HL-60/S4 treated with phorbol 12-myristate 13-acetate at 8.2 ng/mL for 4 days and 3 days (cell line): Measurements from ENCODE around the gene TK1.
"Not testable (repeated sequence)": the region's sequence is repeated elsewhere in the genome, so short reads cannot be mapped to it uniquely, and the experiment has no call there.

Experiments
- in situ Hi-C: fragments of 300-500 bp; cut with MboI; formaldehyde crosslinking; loops from 2 replicates; pipeline ENCODE4 v1.15.0; 2022; ENCODE audit warnings: low sequenced_read_pairs

The TK1 gene

DNA sequence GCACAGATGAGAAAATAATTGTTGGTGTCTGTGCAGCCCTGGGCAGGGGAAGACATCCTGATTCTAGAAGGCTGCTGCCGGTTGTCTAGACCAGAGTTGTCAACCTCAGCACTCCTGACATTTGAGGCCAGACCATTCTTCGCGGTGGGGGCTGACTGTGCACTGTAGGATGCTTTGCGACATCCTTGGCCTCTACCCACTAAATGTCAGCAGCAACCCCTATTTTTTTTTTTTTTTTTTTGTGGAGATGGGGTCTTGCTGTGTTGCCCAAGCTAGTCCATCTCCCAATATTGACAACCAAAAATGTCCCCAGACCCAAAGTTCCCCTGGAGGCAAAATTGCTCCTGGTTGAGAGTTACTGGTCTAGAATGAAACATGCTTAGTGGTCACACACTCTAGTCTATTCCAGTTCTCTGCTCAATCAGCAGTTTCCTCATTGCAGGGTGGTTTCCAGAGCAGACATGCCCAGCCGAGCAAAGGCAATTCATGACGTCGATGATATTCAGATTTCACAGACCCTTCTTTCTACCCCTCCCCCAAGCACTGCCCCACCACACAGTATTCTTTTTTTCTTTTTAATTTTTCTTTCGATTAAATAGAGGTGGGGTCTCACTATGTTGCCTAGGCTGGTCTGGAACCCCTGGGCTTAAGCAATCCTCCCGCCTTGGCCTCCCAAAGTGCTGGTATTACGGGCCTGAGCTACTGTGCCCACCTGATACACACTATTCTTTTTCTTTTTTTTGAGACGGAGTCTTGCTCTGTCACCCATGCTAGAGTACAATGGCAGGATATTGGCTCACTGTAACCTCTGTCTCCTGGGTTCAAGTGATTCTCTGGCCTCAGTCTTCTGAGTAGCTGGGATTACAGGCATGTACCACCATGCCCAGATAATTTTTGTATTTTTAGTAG lies 31.7 kb downstream of the TK1 start:
- in situ Hi-C loops: no loop called here

DNA sequence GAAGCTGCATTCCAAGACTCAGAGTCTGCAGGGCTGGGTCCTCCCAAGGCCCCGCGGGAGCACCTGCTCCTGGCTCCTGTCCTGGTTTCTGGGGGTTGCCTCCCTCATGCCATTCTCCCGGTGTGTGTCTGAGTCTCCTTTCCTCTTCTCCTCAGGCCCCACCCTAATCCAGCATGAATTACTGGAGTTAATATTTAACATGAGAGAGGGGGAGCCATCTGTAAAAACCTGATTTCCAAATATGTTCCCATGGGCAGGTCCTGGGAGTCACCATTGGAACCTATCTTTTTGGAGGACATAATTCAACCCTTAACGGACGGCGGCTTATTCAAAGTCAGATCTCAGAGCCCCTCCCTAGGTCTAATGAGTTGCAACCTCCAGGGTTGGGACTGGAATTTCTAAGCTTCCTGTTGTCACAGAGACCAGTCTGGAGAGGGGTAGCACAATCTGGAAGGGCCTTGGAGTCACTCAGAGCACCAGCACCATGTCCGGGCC lies 35.3 kb downstream of the TK1 start:
- in situ Hi-C loops: no loop called here

DNA sequence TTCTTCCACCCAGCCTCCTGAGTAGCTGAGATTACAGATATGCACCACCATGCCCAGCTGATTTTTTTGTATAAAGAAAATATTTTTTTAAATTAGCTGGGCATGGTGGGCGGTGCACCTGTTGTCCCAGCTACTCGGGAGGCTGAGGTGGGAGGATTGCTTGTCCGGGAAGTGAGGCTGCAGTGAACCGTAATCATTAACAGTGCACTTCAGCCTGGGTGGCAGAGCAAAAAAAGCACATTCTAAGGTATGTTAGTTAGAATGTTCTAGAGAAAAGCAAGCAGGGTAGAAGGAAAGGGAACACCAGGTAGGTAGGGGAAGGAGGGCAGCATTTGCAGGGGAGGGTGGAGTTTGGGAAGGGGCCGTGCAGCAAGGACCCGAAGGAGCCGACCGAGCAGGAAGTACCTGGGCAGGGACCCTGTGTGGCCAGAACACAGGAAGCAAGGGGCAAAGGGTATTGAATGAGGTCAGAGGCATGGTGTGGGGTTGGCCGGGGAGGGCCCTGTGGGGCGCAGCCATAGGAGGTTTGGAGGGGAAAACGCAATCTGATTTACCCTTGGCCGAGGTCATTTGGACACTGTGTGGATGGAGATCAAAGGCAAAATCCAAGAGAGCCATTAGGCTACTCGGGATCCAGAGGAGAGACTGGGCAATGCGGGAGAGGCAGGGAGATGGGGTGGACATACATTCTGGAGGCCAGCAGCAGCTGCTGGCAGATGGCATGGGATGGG lies 38.4 kb downstream of the TK1 start:
- in situ Hi-C loops: no loop called here

DNA sequence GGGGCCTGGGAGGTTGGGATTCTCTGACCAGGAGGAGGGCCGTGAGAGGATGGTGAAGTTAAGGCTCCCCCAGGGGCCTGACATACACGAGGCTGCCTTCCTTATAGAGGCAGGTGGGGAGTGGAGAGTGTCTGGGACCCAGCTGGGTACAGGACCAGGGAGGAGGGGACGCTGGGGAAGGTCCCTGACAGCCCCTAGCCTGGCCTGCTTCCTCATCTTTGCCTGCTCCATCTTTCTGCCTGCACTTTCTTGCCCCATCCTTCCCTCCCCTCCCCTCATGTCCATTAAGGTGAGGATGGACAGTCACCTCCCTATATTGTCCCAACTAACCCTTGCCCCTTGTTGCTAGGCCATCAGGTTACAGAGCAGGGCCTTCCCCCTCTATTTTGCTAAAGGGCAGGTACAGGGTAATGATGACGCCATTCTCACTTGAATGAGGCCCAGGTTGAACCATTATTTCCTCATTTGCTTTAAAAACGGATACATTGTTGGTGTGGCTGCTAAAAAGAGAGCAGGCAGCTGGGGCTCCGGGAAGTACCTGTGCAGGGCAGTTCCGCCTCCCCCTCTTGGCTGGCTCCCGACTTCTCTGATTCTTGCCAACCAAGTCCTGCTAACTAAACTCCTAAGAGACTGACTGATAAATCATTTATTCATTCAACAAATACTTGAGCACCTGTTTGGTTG lies 39.4 kb downstream of the TK1 start:
- in situ Hi-C loops: no loop called here

DNA sequence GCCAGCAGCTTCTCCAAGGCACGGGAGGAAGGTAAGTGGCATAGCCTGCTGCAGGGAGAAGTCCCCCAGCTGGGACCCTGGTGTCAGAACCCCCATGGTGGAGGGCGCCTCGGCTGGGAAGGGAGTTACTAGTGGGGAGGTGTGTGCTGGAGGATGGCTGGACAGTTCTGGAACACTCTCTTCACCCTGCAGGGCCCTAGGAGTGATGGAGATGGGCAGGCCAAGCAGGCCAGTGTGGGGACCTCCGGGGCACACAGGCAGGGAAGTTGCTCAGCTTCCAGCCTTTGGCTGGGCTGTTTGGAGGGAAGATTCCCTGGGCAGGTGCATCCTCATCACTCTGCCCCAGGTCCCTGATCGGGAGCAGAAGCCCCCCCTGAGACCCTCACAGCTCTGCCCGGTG lies 40.0 kb downstream of the TK1 start:
- in situ Hi-C loops: no loop called here

DNA sequence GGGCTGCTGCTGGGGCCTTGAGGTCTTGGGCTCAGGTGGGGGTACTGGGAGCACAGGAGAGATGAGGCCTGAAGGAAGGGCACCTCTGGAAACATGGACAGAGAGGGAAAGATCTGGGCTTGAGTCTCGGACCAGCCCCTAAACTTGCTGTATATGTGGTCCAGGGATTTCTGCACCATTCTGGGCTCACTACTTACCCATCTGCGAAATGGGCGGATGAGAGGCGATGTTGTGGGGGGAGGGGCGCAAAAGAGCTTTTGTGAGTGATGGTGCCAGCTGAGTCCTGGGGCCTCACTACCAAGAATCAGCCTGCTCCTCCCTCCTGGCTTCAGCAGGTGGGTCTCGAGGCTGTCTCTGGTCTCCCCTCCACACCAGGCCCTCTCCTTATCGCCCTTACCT lies 40.4 kb downstream of the TK1 start:
- in situ Hi-C loops: no loop called here

DNA sequence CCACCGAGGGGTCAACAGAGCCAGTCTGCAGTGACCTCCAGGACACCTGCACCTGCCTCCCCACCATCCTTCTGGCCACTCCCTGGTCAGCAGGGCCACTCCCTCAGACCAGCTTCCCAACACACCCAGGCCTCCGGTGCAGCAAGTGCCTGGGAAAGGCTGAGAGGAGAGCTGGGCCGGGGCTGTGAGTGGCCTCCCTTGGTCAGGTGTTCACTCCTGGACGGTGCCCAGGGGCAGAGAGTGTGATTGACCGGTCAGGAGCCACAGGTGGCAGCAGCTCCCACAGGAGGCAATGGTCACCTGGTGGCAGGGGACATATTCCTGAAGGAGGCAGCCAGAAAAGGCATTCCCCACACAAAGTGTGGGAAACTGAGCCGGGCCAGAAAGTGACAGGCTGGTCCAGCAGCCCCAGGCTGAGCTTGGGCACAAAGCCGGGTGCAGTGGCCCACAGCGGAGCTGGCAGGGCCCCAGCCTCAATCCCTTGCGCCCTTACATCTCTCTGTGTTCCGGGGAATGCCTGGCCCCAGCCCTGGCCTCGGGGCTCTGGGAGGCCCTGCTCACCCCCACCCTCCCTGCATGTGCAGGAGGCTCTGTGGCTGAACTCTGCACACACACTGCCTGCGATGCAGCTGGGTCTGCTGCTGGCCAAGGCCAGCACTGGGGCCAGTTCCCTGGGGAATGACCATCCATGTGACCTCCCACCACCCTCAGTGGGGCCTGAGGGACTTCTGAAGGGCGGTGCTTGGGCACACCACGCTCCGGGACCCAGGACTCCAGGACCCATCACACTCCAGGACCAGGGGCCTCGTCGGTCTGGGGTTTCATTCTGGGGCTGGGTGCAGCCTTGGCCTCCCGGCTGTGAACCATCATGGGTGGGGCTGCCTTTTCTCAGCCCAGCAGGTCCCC lies 41.9 kb downstream of the TK1 start:
- in situ Hi-C loops: no loop called here

DNA sequence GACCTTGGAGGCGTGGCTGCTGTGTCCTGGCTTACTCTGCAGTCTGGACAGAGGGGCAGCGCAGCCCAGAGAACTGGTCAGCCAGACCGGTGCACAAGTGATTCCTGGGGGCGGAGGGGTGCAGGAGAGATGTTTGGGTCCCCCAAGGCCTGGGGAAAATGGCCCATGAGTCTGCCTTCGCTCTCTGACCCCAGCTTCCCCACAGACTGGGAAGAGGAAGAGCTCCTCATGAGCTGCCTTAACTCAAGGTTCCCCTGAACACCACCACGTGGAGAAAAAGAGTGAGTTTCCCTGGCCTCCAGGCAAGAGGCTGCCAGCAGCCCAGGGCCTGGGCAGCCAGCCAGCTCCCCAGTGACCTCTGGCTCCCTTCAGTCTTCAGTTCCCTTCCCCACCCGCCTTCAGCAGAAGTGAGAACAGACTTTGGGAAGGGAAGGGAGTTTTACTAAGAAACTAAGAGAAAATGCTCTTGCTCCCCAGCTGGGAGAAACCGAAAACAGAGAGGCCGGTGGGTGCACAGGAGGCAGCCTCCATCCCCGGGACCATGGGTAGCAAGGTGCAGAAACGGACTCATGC lies 42.6 kb downstream of the TK1 start:
- in situ Hi-C loops: no loop called here

DNA sequence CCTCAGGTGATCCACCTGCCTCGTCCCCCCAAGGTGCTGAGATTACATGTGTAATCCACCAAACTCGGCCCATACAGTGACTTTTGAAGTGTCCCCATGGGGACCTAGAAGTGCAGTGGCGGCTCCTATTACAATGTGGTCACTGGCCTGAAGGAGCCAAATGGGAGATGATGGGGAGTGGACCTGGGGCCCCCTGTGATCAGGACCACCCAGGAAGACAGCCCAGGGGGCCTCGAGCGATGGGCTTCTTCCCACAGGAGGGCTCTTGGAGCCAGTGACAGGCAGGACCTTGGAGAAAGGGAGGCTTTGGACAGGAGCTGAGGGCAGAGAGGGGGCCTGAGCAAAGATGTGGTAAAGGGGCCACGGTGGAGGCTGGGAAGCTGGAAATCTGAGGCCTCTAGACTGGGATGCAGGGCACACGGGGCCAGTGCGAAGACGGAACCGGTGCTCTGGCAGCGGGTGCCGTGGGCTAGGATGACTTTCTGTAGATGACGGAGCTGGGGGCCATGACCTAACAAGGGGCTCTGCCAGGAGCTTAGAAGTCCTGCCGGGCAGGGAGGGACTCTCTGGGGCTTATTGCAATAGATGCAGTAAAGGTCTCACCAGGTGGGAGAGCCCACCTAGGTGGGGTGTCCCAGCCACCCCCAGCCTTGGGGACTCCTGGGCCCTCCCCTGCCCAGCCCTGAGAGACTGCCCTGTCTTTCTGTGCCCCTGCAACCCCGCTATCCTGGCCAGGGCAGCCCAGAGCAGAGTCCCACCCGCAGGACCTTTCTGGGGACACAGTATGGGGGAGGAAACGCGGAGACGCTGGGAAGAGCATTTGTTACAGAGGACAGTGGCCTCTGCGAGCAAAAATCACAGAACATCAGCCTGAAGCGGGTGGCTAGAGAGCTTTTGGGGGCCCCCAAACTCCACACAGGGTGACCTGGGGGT lies 43.4 kb downstream of the TK1 start:
- in situ Hi-C loops: no loop called here

DNA sequence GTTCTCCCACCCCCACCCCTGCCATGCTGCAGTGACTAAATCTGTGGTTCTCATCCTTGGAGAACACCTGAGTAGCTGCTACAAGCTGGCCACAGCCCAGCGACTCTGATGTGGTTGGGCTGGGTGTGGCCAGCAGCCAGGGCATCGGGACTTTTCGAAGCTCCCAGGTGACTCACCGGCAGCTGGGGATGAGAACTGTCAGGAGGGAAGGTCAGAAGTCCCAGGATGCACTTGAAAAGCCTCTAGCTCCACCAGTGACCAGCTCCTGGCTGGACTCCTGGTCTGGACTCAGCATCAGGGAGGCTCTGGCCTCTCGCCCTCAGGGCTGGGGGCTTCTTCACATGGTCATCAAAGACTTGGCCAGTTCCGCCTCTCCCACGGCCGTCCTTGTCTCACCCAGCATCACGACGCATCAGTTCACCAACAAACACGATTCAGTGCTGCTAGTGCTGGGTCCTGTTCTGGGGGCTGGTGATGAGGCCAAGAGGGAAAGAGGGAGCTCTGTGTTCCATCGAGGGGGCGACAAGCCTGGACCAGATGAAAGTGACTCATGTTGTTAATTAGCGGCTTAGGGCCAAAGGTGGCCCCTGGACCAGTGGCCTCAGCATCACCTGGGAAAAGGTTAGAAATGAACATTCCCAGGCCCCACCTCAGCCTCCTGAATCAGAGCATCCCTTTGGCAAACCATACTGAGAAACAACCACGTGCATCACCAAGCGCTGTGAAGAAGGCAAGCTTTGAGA lies 44.6 kb downstream of the TK1 start:
- in situ Hi-C loops: no loop called here

DNA sequence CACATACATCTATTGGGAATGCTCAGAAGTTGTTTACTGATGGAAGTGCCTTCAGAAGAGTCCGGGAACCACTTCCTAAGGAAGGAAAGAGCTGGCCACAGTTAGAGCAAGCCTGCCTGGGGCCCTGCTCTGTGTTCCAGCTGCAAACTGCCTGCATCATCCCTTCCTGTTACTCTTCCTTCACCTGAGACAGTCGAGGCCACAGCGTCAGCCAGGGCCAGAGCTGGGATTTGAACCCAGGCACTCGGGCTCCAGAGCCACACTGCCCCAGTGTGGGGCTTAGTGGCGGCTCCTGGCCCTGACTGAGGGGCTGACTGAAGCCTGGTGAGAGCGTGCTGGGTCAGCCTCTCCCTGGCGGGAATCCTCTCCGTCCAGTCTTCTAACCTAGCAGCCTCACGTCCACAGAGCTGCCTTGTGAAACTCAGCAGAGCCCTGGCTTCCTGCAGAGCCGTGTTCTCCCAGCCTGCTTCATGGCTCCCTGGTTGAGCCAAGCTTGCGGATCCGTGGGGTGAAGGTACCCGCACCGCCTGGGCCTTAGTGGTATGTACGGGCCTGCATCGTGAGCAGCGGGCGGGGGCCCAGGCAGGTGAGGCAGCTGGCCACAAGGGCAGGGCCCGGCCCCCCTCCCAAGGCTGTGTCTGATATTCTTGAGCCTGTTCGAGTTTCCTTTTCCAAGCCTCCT lies 45.3 kb downstream of the TK1 start:
- in situ Hi-C loops: no loop called here

DNA sequence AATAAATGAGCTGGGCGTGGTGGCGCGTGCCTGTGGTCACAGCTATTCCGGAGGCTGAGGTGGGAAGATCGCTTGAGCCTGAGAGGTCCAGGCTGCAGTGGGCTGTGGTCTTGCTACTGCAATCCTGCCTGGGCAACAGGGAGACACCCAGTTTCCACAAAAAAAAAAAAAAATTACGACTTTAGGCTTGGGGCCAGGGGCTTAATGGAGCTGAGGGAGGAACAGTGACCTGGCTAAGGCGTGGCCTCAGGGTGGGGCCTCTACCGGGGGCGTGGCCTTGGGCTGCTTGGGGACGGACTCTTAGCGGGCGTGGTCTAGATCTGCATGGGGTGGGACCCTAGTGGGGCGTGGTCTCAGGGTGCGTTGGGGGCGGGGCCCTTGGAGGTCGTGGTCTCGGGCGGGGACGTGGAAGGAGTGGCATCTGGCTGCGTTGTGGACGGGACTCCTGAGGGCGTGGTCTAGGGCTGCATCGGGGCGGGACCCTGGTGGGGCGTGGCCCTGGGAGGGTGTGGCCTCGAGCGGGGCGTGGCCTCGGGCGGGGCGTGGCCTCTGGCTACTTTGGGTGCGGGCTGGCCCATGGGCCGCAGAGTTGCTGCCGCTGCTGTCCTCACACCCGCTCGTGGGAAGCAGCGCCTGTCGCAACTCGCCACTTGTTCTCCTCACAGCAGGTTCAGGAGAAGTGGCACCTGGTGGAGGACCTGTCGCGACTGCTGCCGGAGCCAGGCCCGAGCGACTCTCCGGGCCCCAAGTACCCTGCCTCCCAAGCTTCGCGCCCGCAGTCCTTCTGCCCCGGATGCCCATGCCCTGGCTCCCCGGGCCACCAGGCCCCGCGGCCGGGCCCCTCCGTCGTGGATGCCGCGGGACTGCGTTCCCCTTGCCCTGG lies 46.4 kb downstream of the TK1 start:
- in situ Hi-C loops: no loop called here

DNA sequence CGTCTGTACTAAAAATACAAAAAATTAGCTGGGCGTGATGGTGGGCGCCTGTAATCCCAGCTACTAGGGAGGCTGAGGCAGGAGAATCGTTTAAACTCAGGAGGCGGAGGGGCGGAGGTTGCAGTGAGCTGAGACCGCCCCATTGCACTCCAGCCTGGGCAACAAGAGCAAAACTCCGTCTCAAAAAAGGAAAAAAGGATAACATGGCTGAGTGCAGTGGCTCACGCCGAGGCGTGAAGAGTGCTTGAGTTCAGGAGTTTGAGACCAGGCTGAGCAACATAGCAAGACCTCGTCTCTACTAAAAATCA lies 47.0 kb downstream of the TK1 start:
- in situ Hi-C loops: not testable (repeated sequence)

DNA sequence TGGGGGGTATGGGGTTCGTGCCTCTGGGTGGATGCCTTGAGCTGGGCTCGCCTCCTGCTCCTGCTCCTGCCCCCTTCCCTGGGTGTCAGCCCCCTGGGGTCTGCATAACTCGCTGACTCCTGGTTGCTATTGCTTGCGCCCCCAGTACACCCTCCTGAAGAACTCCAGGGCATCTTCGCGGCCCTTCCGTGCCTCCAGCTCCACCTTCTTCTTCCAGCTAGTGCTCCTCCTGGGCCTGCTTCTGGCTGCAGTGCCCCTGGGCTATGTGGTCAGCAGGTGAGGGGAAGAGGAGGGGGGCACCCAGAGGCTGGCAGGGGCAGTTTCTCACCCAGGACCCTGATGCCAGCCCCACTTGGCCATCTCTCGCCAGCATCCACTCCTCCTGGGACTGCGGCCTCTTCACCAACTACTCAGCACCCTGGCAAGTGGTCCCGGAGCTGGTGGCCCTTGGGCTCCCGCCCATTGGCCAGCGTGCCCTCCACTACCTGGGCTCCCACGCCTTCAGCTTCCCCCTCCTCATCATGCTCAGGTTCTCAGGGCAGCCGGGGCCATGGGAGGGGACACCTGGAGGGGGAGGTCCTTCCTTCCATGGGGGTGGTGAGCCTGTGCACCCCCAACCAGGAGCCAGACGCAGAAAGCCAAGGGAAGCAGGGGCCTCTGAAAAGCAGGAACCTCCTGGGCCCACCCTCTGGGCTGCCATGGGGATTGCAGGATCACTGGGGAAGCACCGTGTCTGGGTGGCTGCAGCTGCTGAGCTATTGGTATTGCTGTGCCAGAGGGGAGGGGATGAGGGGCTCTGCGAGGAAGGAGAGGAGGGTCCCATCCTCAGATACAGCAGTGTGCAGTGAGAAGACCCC lies 48.4 kb downstream of the TK1 start:
- in situ Hi-C loops: no loop called here

DNA sequence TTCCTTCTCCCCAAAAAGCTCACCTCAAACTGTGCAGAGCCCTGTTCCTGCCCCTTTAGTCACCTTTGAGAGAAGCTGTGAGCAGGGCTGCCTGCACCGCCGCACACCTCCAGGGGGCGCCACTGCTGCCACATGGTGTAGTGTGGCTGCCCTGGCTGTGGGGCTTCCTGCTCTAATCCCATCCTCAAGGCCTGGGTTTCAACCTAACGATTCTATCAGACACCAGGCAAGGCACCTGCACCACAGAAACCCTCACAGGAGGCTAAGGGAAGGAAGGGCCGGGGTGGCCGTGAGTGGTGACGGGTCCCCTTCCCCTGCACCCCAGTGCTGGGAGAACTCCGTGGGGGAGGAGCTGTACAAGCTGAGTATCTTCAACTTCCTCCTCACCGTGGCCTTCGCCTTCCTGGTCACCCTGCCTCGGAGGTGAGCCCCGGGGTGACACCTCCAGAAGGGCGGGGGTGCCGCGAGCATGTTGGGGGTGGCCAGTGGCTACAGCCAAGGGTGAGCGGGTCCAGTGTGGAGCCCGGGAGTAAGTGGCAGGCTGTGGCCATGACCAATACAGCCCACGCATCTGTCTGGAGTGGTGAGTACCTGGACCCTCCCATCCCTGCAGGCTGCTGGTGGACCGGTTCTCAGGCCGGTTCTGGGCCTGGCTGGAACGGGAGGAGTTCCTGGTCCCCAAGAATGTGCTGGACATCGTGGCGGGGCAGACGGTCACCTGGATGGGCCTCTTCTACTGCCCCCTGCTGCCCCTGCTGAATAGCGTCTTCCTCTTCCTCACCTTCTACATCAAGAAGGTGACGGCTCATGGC lies 49.3 kb downstream of the TK1 start:
- in situ Hi-C loops: no loop called here
